H1 (cell line): ENCODE data around the gene OBSCN.

Experiments used
- CTCF ChIP-seq, 3 experiments: IDR thresholded peaks; 1 replicate in 2 of 3; 2 replicates in 1 of 3; pipeline versions ENCODE4 v1.5.1 to v1.6.1; 2011; ENCODE audit warnings: low read length in 3 of 3, mild to moderate bottlenecking in 3 of 3, inconsistent platforms in 2 of 3, low read depth in 1 of 3, moderate library complexity in 1 of 3; ENCODE audit not compliant: insufficient read depth in 1 of 3; ENCODE audit errors: control extremely low read depth in 1 of 3
- EP300 ChIP-seq, 2 experiments: IDR thresholded peaks; 1 replicate in 1 of 2; 2 replicates in 1 of 2; pipeline ENCODE4 v1.6.1; 2011 to 2012; ENCODE audit warnings: low read depth in 2 of 2, low read length in 2 of 2, mild to moderate bottlenecking in 2 of 2, borderline replicate concordance in 1 of 2, inconsistent platforms in 1 of 2, moderate library complexity in 1 of 2
- EZH2 ChIP-seq: fragments of 200-600 bp; sonication (generic); IDR thresholded peaks from 2 replicates; pipeline ENCODE4 v1.7.1; 2012; ENCODE audit warnings: low read depth, mild to moderate bottlenecking, moderate library complexity, low read length, inconsistent platforms; ENCODE audit not compliant: severe bottlenecking
- JUND ChIP-seq: IDR thresholded peaks from 2 replicates; pipeline ENCODE4 v1.6.1; 2011; ENCODE audit warnings: mild to moderate bottlenecking, improper control_type of control experiment, low read length
- KDM4A ChIP-seq: IDR thresholded peaks from one replicate; pipeline ENCODE4 v1.7.1; 2012; ENCODE audit warnings: low read depth, mild to moderate bottlenecking, moderate library complexity, low read length, inconsistent platforms; ENCODE audit not compliant: severe bottlenecking
- POLR2AphosphoS5 ChIP-seq: IDR thresholded peaks from 2 replicates; pipeline ENCODE4 v1.6.1; 2011; ENCODE audit warnings: low read depth, low read length
- RNF2 ChIP-seq: fragments of 200-900, 300-1000 bp; sonication (generic); IDR thresholded peaks from 2 replicates; pipeline ENCODE4 v1.7.1; 2016; ENCODE audit warnings: borderline replicate concordance, low read depth, mild to moderate bottlenecking, antibody characterized with exemption, low read length; ENCODE audit not compliant: poor library complexity, severe bottlenecking; ENCODE audit errors: missing control alignments
- RXRA ChIP-seq: IDR thresholded peaks from 2 replicates; pipeline ENCODE4 v1.6.1; 2011; ENCODE audit warnings: low read depth, mild to moderate bottlenecking, low read length, moderate library complexity; ENCODE audit not compliant: insufficient read depth
- SIN3A ChIP-seq, 2 experiments: IDR thresholded peaks in 1 of 2; conservative IDR thresholded peaks in 1 of 2; 2 replicates each; pipeline ENCODE4 v1.6.1; 2011 to 2012; ENCODE audit warnings: low read length in 2 of 2, improper control_type of control experiment in 1 of 2, low read depth in 1 of 2, mild to moderate bottlenecking in 1 of 2
- SP2 ChIP-seq: IDR thresholded peaks from 2 replicates; pipeline ENCODE4 v1.6.1; 2012; ENCODE audit warnings: mild to moderate bottlenecking, low read length, inconsistent platforms
- TAF1 ChIP-seq: IDR thresholded peaks from 2 replicates; pipeline ENCODE4 v1.6.1; 2011; ENCODE audit warnings: mild to moderate bottlenecking, low read depth, low read length

GRCh38 chr1:228321895-228322294, 114.1 kb downstream of the OBSCN start:
- no peak for TF ChIP-seq POLR2AphosphoS5
- no peak for TF ChIP-seq EP300 (IDR thresholded peaks at IDR 0.05; ENCODE audit: borderline replicate concordance in 1 of 2, low read depth in 2 of 2, low read length in 2 of 2)
- no peak for TF ChIP-seq SIN3A (conservative IDR thresholded peaks at IDR 0.05 in 1 of 2, IDR thresholded peaks at IDR 0.05 in 1 of 2; ENCODE audit: low read depth in 1 of 2, low read length in 2 of 2)
- TF ChIP-seq EZH2 = no peak
- no peak for TF ChIP-seq JUND
- no peak for TF ChIP-seq TAF1
- no peak for TF ChIP-seq CTCF (IDR thresholded peaks at IDR 0.05; ENCODE audit: control extremely low read depth in 1 of 3, insufficient read depth in 1 of 3, low read depth in 1 of 3, low read length in 3 of 3)
- TF ChIP-seq RXRA = no peak
- TF ChIP-seq RNF2 = no peak
- TF ChIP-seq KDM4A = no peak
- no peak for TF ChIP-seq SP2
